Omental fat pad (tissue), 4 donors: ENCODE results near the gene KRTAP5-7. TPM values are rescaled to one million over a fixed set of nuclear protein-coding genes. Genes with fewer than 3 reads are reported as not detected.

Experiments
- ATAC-seq: fragments of 150-250 bp; one replicate; pipeline ENCODE4 v1.9.1; 2016; ENCODE audit warnings: mild to moderate bottlenecking, moderate library complexity; ENCODE audit not compliant: low FRiP score
- DNase-seq: peaks from one replicate; pipeline ENCODE4 v3.0.0-alpha.2; 2019; ENCODE audit warnings: low spot score
- total RNA-seq, 4 donors: library from RNA; depleted of rRNA; stranded (reverse); fragments of >200 nt; gene quantifications; one replicate each; pipeline ENCODE4 v1.1.0, GENCODE V29; 2016
- TF ChIP-seq, protein P1 (sequence below), 3 donors: fragments of 450-650 bp; IDR thresholded peaks; one replicate each; pipeline ENCODE4 v1.5.1; 2016 to 2017; ENCODE audit warnings: antibody characterized with exemption in 3 of 3, mild to moderate bottlenecking in 3 of 3, moderate library complexity in 2 of 3

The KRTAP5-7 gene
- total RNA-seq, 4 donors from 2014 or later, result 0.28 TPM; not detected in 3

DNA sequence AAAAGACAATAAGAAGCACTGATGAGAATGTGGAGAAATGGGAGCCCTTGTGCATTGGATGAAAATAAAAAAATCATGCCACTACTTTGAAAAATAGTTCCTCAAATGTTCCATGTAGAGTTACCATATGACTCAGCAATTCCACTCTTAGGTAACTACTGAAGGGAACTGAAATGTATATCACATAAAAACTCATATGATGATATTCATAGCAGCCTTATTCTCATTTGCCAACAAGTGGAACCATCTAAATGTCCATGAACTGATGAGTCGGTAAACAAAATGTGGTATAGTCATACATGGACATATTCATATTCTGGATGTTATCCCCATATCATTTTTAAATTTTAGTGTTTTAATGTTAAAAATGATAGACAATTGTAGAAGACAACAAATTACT is 24.6 kb downstream of the KRTAP5-7 start:
- TF ChIP-seq, protein P1, sequence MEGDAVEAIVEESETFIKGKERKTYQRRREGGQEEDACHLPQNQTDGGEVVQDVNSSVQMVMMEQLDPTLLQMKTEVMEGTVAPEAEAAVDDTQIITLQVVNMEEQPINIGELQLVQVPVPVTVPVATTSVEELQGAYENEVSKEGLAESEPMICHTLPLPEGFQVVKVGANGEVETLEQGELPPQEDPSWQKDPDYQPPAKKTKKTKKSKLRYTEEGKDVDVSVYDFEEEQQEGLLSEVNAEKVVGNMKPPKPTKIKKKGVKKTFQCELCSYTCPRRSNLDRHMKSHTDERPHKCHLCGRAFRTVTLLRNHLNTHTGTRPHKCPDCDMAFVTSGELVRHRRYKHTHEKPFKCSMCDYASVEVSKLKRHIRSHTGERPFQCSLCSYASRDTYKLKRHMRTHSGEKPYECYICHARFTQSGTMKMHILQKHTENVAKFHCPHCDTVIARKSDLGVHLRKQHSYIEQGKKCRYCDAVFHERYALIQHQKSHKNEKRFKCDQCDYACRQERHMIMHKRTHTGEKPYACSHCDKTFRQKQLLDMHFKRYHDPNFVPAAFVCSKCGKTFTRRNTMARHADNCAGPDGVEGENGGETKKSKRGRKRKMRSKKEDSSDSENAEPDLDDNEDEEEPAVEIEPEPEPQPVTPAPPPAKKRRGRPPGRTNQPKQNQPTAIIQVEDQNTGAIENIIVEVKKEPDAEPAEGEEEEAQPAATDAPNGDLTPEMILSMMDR (IDR thresholded peaks at IDR 0.05), result no peak
- no peak for ATAC-seq
- no peak for DNase-seq

DNA sequence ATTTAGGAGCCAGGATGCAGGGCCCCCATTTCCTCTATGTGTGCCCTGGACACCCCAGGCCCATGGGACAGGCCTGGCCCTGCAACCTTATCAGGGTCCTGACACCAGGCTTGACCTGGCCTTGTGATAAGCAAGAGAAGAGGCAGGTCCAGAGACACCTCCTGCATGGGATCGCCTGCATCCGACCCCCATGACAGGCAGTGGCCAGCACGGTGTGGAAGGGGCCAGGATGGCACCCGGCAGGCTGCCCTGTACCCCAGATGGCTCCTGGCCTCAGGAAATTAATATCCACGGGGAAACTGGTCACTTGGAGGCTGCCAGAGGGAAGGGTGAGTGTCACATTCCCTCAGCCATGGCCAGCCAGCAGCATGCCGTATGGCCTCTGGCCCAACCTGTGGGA is 27.9 kb downstream of the KRTAP5-7 start:
- TF ChIP-seq, protein P1 (IDR thresholded peaks at IDR 0.05), result no peak
- no peak for ATAC-seq
- no peak for DNase-seq

DNA sequence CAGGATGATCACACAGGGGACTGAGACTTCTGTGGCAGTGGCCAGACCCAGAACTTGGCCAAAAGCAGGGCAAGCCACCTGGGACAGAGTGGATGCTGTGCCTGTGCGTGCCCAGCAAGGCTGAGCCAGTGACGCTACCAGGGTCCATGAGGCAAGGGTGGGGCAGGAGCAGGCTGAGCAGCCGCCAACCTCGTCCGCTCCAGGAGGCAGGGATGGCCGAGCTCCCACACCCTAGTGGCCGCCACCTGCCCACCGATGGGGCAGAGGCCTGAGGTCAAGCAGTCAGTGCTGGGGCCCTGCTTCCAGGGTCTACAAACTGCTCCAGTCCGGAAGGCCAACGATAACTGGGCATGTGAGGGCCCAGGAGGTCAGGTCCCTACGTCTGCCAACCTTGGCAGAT is 28.4 kb downstream of the KRTAP5-7 start:
- no peak for DNase-seq
- TF ChIP-seq, protein P1 (IDR thresholded peaks at IDR 0.05), result no peak
- ATAC-seq, result no peak

DNA sequence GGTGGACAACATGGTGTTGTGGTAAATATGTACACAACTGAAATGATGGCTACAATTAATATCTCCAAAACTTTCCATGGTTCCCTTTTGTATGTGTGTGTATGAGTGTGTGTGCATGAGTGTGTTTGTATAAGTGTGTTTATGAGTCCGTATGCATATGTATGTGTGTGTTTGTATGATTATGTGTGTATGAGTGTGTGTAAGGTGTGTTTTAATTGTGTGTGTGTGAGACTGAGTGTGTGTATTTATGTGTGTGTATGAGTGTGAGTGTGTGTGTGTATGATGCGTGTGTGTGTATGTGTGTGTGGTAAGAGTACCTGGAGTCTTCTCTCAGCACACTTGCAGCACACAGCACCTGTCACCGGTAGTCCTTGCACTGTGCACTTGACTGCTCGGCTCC is 29.0 kb downstream of the KRTAP5-7 start:
- TF ChIP-seq, protein P1 (IDR thresholded peaks at IDR 0.05), result no peak
- ATAC-seq, result no peak
- DNase-seq, result no peak

DNA sequence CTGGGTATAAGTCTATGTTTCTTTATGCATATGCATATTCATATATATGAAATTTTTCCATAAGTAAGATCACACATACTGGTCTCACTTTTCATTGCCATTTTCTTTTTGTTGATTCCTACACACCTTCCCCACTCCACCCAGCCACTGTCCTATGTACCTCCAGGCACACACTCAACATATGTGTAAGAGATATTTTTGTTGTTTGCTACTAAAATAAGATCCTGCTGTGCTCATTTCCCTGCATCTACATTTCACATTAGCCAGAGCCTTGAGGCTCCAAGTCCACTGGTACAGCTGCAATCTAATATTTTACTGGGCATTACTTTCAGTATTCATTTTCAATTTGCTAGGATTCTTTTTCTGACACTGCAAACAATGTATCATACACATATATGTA is 30.2 kb downstream of the KRTAP5-7 start:
- DNase-seq (no peak), ATAC-seq (no peak)
- TF ChIP-seq, protein P1 (IDR thresholded peaks at IDR 0.05), result no peak

DNA sequence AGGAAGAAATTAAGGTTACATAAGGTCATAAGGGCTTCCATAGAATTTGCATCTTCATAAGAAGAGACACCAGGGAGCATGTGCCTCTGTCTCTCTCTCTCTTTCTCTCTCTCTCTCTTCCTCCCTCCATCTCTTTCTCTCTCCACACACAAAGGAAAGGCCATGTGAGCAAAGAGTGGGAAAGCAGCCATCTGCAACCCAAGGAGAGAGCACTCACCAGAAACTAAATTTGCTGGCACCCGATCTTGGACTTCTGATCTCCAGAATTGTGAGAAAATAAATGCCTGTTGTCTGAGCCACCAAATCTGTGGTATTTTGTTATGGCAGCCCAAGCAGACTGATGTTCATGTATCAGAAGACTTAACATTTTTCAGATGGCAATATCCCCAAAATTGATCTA is 31.9 kb downstream of the KRTAP5-7 start:
- ATAC-seq (no peak), DNase-seq (no peak)
- TF ChIP-seq, protein P1 (IDR thresholded peaks at IDR 0.05), result no peak

DNA sequence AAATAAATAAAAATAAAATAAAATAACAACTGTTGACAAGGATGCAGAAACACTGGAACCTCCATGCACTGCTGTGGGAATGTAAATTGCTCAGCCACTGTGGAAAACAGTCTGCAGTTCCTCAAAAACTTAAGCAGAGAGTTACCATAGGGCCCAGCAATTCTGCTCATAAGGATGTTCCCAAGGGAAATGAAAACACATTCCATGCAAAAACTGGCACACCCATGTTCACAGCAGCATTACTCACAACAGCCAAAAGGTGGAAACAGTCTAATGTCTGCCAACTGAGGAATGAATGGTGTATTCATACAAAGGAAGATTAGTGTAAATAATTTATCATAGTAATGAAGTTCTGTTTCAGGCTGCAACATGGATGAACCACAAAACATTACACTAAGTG is 35.1 kb downstream of the KRTAP5-7 start:
- no peak for DNase-seq
- no peak for ATAC-seq
- TF ChIP-seq, protein P1 (IDR thresholded peaks at IDR 0.05), result no peak
